Loucy (cell line): ENCODE data around the gene CFAP210.

Source experiments
- H2AFZ ChIP-seq: fragments of 200-600 bp; sonication (generic); 2 replicates; pipeline ENCODE4 v1.6.0; 2016; ENCODE audit warnings: antibody characterized with exemption, mild to moderate bottlenecking, low read length, moderate library complexity
- H3F3A ChIP-seq: fragments of 200-600 bp; 2 replicates; pipeline ENCODE4 v1.6.0; 2016; ENCODE audit warnings: antibody characterized with exemption, low read depth, mild to moderate bottlenecking
- H3K27me3 ChIP-seq: fragments of 200-600 bp; sonication (generic); 2 replicates; pipeline ENCODE4 v1.6.1; 2014; ENCODE audit warnings: low read length, mild to moderate bottlenecking; ENCODE audit not compliant: insufficient read depth, poor library complexity, severe bottlenecking
- H3K36me3 ChIP-seq: fragments of 200-600 bp; sonication (generic); 2 replicates; pipeline ENCODE4 v1.6.1; 2016; ENCODE audit warnings: low read length; ENCODE audit not compliant: insufficient read depth
- H3K4me1 ChIP-seq: fragments of 200-600 bp; sonication (generic); 2 replicates; pipeline ENCODE4 v1.5.1; 2014; ENCODE audit warnings: low read length, mild to moderate bottlenecking; ENCODE audit not compliant: insufficient read depth, poor library complexity, severe bottlenecking
- H3K4me2 ChIP-seq: fragments of 200-600 bp; sonication (generic); 2 replicates; pipeline ENCODE4 v1.6.0; 2014; ENCODE audit warnings: antibody characterized with exemption, low read length, low read depth, mild to moderate bottlenecking; ENCODE audit not compliant: poor library complexity, severe bottlenecking
- H3K4me3 ChIP-seq: fragments of 200-600 bp; sonication (generic); 2 replicates; pipeline ENCODE4 v1.5.1; 2014; ENCODE audit warnings: low read length, mild to moderate bottlenecking, mixed read lengths; ENCODE audit not compliant: poor library complexity, severe bottlenecking
- H3K79me2 ChIP-seq: fragments of 200-600 bp; sonication (generic); 2 replicates; pipeline ENCODE4 v1.6.1; 2014; ENCODE audit warnings: low read length; ENCODE audit not compliant: insufficient read depth
- H3K9ac ChIP-seq: fragments of 200-600 bp; sonication (generic); 2 replicates; pipeline ENCODE4 v1.6.0; 2014; ENCODE audit warnings: mild to moderate bottlenecking, low read depth, low read length, moderate library complexity; ENCODE audit not compliant: poor library complexity, severe bottlenecking
- H3K9me2 ChIP-seq: fragments of 200-600 bp; sonication (generic); replicated peaks from 2 replicates; pipeline ENCODE4 v1.6.1; 2016; ENCODE audit warnings: low read depth, low read length, mixed read lengths
- H3K9me3 ChIP-seq: fragments of 200-600 bp; sonication (generic); 2 replicates; pipeline ENCODE4 v1.6.1; 2014; ENCODE audit warnings: mild to moderate bottlenecking, antibody characterized with exemption, low read length, low read depth; ENCODE audit not compliant: insufficient read depth
- H4K20me1 ChIP-seq: fragments of 200-600 bp; sonication (generic); 2 replicates; pipeline ENCODE4 v1.6.0; 2014; ENCODE audit warnings: antibody characterized with exemption, low read length, mild to moderate bottlenecking; ENCODE audit not compliant: insufficient read depth, poor library complexity, severe bottlenecking
- CTCF ChIP-seq: fragments of 200-600 bp; sonication (generic); conservative IDR thresholded peaks from 2 replicates; pipeline ENCODE4 v1.5.1; 2014; ENCODE audit warnings: mild to moderate bottlenecking, antibody characterized with exemption, low read length
- EZH2phosphoT487 ChIP-seq: fragments of 200-600 bp; IDR thresholded peaks from 2 replicates; pipeline ENCODE4 v1.6.1; 2018; ENCODE audit warnings: antibody characterized with exemption, mild to moderate bottlenecking, moderate library complexity, borderline replicate concordance

Gene CFAP210

GRCh38 chr2:169656164-169656563 is 38.0 kb downstream of the CFAP210 start:
- no peak overlapping the region for H3K4me3 ChIP-seq
- no peaks in the 10 kb centered on the region for H3K9me3 ChIP-seq
- no peaks in the 10 kb centered on the region for H3F3A ChIP-seq
- H3K4me2 ChIP-seq: no peak overlapping the region
- TF ChIP-seq EZH2phosphoT487: no peak
- TF ChIP-seq CTCF: no peak
- no peaks in the 10 kb centered on the region for H3K9me2 ChIP-seq
- H3K27me3 ChIP-seq: no peaks in the 10 kb centered on the region
- H3K79me2 ChIP-seq: no peaks in the 10 kb centered on the region
- H2AFZ ChIP-seq: peak overlapping the region; percentile 77; the same call in 1 of the 2 replicates
- H4K20me1 ChIP-seq: no peaks in the 10 kb centered on the region
- no peaks in the 10 kb centered on the region for H3K36me3 ChIP-seq
- H3K9ac ChIP-seq: no peak overlapping the region
- H3K4me1 ChIP-seq: peaks cover 12% of the 10 kb centered on the region

GRCh38 chr2:169653636-169654035 is 40.6 kb downstream of the CFAP210 start:
- Histone ChIP-seq H3K36me3 (no peaks in the 10 kb centered on the region), H3F3A (no peaks in the 10 kb centered on the region), H3K9me2 (no peaks in the 10 kb centered on the region), H3K9me3 (no peaks in the 10 kb centered on the region), H3K9ac (no peak overlapping the region), H2AFZ (no peak overlapping the region), H4K20me1 (no peaks in the 10 kb centered on the region), H3K79me2 (no peaks in the 10 kb centered on the region), H3K4me3 (no peak overlapping the region), H3K4me1 (no peaks in the 10 kb centered on the region), H3K27me3 (no peaks in the 10 kb centered on the region), H3K4me2 (no peak overlapping the region)
- no peak for TF ChIP-seq CTCF
- TF ChIP-seq EZH2phosphoT487: no peak

GRCh38 chr2:169649278-169649677 is 44.9 kb downstream of the CFAP210 start:
- Histone ChIP-seq H3K4me2 (no peak overlapping the region), H2AFZ (no peak overlapping the region), H3K4me3 (no peak overlapping the region), H3K4me1 (no peaks in the 10 kb centered on the region), H3K9ac (no peak overlapping the region), H3K9me2 (no peaks in the 10 kb centered on the region), H3K9me3 (no peaks in the 10 kb centered on the region), H3K27me3 (no peaks in the 10 kb centered on the region), H3K36me3 (no peaks in the 10 kb centered on the region), H3F3A (no peaks in the 10 kb centered on the region), H3K79me2 (no peaks in the 10 kb centered on the region), H4K20me1 (no peaks in the 10 kb centered on the region)
- TF ChIP-seq CTCF: no peak
- no peak for TF ChIP-seq EZH2phosphoT487
